MV-4-11 (cell line): ENCODE data around the gene PXYLP1.
A peak's percentile ranks its signal among the peaks of the same experiment; 100 is the strongest.

ENCODE experiments used
- DNase-seq: peaks from one replicate; lab custom pipeline; 2025; lab: John Stamatoyannopoulos, UW

The PXYLP1 gene

DNA sequence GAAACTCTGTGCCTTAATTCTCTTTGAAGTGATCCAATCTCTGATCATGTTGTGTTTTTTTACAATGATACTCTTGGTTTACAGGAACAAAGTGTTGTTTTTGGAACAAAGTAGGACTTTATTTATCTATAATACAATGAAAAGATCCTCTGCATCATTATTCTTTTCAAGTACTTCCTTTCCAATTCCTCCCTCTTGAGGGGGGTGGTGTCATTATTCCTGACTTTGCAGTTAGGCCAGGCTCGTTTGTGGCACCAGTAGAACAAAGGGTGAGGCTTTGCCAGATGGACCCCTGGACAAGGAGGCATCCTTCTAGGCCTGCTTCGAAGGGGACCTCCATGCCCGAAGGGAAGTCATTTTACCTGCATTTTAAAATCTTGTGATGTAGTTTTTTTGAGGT, 95.0 kb downstream of the PXYLP1 start:
- no peak for DNase-seq

GRCh38 chr3:141328286-141329166, 96.9 kb downstream of the PXYLP1 start:
- no peak for DNase-seq

- no peak for DNase-seq
These were observed 98.6 kb downstream of the PXYLP1 start for GRCh38 chr3:141330235-141330634.

DNA sequence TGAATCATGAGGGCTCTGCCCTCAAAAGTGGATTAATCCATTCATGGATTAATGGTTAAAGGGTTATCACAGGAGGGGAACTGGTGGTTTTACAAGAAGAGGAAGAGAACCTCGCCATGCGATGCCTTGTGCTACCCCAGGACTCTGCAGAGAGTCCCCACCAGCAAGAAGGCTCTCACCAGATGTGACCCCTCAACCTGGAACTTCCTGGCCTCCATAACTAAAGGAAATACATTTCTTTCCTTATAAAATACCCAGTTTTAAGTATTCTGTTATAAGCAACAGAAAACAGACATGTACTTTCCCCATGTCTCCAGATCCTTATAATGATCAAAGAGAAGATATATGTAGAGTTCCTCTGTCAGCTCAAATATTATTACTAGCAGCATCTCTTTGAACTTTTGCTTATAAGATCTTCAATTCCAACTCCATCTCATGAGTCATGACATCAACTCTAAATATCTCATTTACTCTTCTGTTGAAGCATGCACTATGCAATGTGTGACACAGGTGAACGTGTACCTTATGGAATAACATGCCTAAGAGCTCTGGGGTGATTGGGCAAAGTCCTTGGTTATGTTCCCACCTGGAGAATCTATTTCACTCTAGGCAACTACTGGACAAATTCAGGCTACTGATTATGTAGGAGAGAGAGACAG, 99.2 kb downstream of the PXYLP1 start:
- peak; percentile 76 for DNase-seq

GRCh38 chr3:141331377-141332318, 100.0 kb downstream of the PXYLP1 start:
- peak; percentile 83 for DNase-seq

GRCh38 chr3:141332416-141332815, 100.8 kb downstream of the PXYLP1 start:
- DNase-seq = no peak

GRCh38 chr3:141333836-141334626, 102.4 kb downstream of the PXYLP1 start:
- DNase-seq = peak; percentile 4

GRCh38 chr3:141334627-141335250, 103.1 kb downstream of the PXYLP1 start:
- DNase-seq = no peak

- no peak for DNase-seq
These were observed 104.0 kb downstream of the PXYLP1 start for GRCh38 chr3:141335531-141336061.

- DNase-seq = peak; percentile 94
These were observed 105.3 kb downstream of the PXYLP1 start for GRCh38 chr3:141336672-141337522.

- DNase-seq = no peak
These were observed 105.9 kb downstream of the PXYLP1 start for GRCh38 chr3:141337523-141337854.

DNA sequence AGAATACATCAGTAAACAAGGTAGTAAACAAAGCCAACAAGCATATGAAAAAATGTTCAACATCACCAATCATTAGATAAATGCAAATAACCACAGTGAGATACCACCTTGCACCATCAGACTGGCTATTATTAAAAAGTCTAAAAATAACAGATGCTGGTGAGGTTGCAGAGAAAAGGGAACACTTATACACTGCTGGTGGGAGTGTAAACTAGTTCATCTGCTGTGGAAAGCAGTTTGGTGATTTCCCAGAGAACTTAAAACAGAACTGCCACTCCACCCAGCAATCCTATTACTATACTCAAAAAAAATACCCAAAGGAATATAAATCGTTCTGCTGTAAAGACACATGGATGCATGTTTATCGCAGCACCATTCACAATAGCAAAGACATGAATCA, 106.4 kb downstream of the PXYLP1 start:
- DNase-seq = no peak

- no peak for DNase-seq
These were observed 107.3 kb downstream of the PXYLP1 start for GRCh38 chr3:141338881-141339280.

DNA sequence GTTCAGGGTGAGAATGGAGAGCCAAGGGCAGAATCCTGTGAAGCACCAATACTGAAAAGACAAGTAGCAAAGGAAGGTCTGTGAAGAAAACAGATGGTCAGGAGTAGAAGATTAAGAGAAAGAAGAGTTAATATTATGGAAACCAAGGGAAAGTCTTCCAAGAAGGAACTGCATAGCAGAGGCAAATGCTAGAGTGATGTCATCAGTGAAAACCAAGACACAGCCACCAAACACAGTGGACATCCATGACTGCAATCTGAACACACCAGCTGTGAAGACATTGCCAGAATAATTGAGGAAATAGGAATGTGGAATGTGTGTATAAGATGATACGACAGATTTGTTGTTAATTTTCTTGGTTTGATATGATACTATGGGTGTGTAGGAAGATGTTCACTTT, 109.9 kb downstream of the PXYLP1 start:
- DNase-seq = no peak

GRCh38 chr3:141342386-141342785, 110.8 kb downstream of the PXYLP1 start:
- no peak for DNase-seq

DNA sequence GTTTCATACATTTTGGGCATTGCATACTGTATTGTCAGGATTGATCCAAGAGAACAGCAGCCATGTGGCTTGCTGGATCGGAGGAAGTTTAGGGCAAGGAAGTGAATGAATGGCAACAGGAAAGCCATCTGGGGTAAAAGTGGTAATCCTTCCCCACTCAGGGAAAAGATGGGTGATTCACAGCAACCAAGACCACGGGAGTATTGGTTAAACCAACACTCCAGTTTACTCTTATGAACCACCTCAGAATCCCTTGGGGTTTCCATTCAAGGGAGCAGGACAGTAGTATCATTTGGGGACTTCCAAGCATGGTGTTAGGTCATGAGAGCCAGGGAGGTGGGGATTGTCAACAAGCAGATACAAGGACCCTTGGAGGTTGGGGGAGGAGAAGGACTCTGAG, 111.5 kb downstream of the PXYLP1 start:
- DNase-seq = peak; percentile 10

DNA sequence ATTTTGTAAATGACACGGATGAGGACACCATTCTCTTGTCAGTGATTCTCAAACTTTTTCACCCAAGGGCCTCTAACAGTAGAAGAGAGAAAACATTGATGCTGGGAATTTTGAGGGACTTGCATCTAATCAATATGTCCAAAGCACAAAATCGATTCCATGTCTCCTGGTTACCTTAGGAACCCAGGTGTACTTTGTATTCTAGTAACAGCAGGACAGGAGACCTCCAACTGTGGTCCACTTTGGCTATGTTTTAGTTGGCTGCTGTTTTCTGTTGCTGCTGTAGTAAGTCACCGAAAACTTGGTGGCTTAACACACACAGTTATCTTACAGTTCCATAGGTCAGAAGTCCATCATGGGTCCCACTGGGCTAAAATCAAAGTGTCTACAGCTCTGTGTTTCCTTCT, 112.2 kb downstream of the PXYLP1 start:
- DNase-seq = no peak
